Activated CD4-positive, alpha-beta T cell treated with anti-CD3 and anti-CD28 coated beads, Interleukin-2, amount 10 ng/mL, durations not matched to agents 7 days and 5 days (primary cell): ENCODE data around the gene KCTD16. TPM values are rescaled to one million over a fixed set of nuclear protein-coding genes. Genes with fewer than 3 reads are reported as not detected.

Source experiments
- CTCF ChIA-PET: fragments of 350-600 bp; sonication (Branson Sonifier 250); formaldehyde crosslinking; loops from one replicate; lab custom pipeline; 2021; ENCODE audit warnings: antibody characterized with exemption; lab: Charles Lee
- POLR2A ChIA-PET: fragments of 350-600 bp; sonication (Branson Sonifier 250); formaldehyde crosslinking; loops from one replicate; lab custom pipeline; 2021; ENCODE audit warnings: antibody characterized with exemption; lab: Charles Lee
- DNase-seq: peaks from one replicate; pipeline ENCODE4 v3.0.0-alpha.2; 2020
- H3K27ac Mint-ChIP-seq: one replicate; pipeline ENCODE4 v1.8.0; 2021; ENCODE audit warnings: mild to moderate bottlenecking, moderate library complexity, mixed read lengths
- H3K27me3 Mint-ChIP-seq: one replicate; pipeline ENCODE4 v1.8.0; 2021; ENCODE audit warnings: mixed read lengths
- H3K36me3 Mint-ChIP-seq: one replicate; pipeline ENCODE4 v1.8.0; 2021; ENCODE audit warnings: low read depth, mixed read lengths
- H3K4me1 Mint-ChIP-seq: one replicate; pipeline ENCODE4 v1.8.0; 2021; ENCODE audit warnings: mixed read lengths
- H3K4me3 Mint-ChIP-seq: one replicate; pipeline ENCODE4 v1.8.0; 2021; ENCODE audit warnings: mild to moderate bottlenecking, moderate library complexity, mixed read lengths
- H3K9me3 Mint-ChIP-seq: one replicate; pipeline ENCODE4 v1.8.0; 2021; ENCODE audit warnings: mixed read lengths
- total RNA-seq, 2 experiments: library from RNA; stranded (reverse); gene quantifications; one replicate each; pipeline ENCODE4 v1.2.3, GENCODE V29; 2021

Gene KCTD16
- total RNA-seq, 2 experiments from 2014 or later: 0.08 to 0.15 TPM

DNA sequence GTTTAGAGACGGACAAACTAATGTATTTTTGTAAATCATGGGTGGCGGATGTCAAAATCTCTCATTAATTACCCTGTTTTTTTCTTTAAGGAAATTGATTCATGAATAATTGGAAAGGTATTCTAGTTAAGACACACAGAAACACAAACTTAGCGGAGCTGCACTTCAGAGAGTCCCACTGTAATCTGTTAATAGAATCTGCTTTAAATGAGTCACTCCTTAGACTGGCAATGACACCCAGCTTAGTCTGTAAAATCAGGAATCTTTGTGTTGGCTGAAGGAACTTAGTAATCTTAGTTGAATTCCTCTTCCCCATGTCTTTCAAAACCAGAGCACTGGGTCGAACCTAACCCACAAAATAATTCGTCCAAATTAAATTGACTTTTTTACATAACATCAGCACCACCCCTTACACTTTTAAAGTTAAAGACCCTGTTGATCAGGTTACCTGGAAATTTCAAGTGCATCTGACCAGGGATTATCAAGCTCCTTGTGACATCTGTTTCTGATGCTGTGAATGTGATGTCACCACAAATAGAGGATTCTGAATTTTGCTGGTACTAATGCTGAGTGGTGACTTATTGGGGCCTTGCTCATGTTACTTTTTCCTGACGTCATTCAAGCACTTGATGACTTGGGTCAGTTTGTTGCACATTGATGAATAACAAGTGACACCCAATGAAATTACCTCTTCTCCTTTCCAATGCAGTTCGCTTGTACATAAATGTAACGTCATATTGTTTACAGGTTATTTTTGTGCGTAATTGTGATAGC, 313.6 kb downstream of the KCTD16 start:
- no peaks in the 10 kb centered on the region for H3K4me1 Mint-ChIP-seq
- POLR2A ChIA-PET: no interaction called here
- no peak overlapping the region for H3K27ac Mint-ChIP-seq
- H3K36me3 Mint-ChIP-seq: no peaks in the 10 kb centered on the region
- no peaks in the 10 kb centered on the region for H3K27me3 Mint-ChIP-seq
- no peak for DNase-seq
- CTCF ChIA-PET: no interaction called here
- H3K9me3 Mint-ChIP-seq: peaks cover 3% of the 10 kb centered on the region
- no peak overlapping the region for H3K4me3 Mint-ChIP-seq

DNA sequence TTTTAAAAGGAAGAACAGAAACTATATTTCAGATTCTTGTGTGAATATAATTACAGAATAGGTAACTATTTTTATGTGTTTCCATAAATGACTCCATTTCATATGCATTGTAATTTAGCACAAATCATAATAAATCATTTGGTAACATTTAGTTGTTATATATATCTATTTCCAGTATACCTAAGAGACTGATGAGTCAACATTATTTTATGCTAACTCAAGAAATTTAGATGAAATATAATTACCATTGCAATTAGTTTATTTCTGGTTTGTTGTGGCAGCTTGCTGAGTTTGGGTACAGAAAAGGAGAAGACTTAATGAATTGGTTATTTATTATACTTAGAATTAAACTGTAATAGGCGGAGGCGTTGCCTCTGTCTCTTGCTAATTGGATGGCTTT, 314.9 kb downstream of the KCTD16 start:
- CTCF ChIA-PET: no interaction called here
- POLR2A ChIA-PET: no interaction called here
- H3K27ac Mint-ChIP-seq: no peak overlapping the region
- H3K9me3 Mint-ChIP-seq: peaks cover 3% of the 10 kb centered on the region
- H3K36me3 Mint-ChIP-seq: no peaks in the 10 kb centered on the region
- no peak overlapping the region for H3K4me3 Mint-ChIP-seq
- H3K4me1 Mint-ChIP-seq: no peaks in the 10 kb centered on the region
- H3K27me3 Mint-ChIP-seq: no peaks in the 10 kb centered on the region
- DNase-seq: no peak

DNA sequence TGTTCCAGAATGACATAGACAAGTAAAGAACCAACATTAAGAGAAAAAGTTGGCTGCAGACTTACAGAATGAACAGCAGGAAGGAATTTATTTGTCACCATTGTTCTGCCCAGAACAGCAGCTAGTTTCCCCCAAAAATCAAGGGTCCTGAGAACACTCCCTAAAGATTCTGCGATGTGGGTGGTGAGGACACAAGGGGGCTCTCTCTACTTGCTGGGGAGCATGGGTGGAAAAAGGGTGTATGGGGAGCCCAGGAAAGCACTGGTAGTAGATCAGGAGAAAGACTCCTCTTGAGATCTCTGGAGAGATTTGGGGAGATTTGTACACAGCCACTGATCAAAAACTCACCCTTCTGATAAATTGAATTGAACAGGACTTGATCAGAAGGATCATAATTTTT, 316.5 kb downstream of the KCTD16 start:
- DNase-seq: no peak
- ChIA-PET POLR2A (no interaction called here), CTCF (no interaction called here)
- Mint-ChIP-seq H3K4me1 (no peaks in the 10 kb centered on the region), H3K27me3 (no peaks in the 10 kb centered on the region), H3K36me3 (no peaks in the 10 kb centered on the region), H3K27ac (no peak overlapping the region), H3K9me3 (peaks cover 3% of the 10 kb centered on the region), H3K4me3 (no peak overlapping the region)

DNA sequence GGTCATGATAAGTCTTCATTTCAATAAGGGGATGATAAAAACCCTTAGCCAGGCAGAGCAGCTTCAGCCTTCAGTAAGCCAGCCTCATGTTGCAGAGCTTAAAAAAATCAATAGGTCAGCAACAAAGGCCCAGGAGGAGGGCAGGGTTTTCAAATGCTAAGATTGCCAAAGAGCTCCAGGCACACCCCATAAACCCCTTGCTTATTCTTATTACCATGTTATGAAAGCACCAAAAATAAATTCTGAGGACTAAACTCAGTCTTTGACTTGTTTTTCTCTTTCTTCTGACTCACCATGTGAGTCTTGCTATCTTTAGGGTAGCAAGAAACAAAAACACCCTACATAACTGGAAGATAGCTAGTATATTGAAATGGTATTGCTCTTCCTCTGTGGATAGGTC, 317.1 kb downstream of the KCTD16 start:
- no peaks in the 10 kb centered on the region for H3K4me1 Mint-ChIP-seq
- CTCF ChIA-PET: no interaction called here
- H3K36me3 Mint-ChIP-seq: no peaks in the 10 kb centered on the region
- no peak for DNase-seq
- H3K9me3 Mint-ChIP-seq: peaks cover 5% of the 10 kb centered on the region
- no peak overlapping the region for H3K4me3 Mint-ChIP-seq
- POLR2A ChIA-PET: no interaction called here
- no peak overlapping the region for H3K27ac Mint-ChIP-seq
- no peaks in the 10 kb centered on the region for H3K27me3 Mint-ChIP-seq

DNA sequence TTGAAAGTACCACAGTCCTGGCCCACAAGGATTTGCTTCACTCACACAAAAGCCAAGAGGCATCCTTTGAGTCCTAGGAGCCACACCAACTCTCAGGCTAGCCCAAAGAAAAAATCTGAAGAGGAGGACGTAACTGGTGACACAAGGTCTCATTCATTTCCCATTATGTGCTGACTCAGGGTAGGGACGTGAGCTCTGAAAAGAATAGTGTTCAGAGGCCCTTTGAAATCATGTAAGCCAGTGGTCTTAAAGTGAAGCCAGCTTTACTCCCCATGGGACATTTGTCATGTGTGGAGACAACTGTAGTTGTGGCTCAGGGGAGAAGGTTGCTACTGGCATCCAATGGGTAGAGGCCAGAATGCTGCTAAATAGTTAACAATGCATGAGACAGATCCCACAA, 332.4 kb downstream of the KCTD16 start:
- H3K36me3 Mint-ChIP-seq: no peaks in the 10 kb centered on the region
- no peaks in the 10 kb centered on the region for H3K27me3 Mint-ChIP-seq
- no peak for DNase-seq
- H3K4me1 Mint-ChIP-seq: no peaks in the 10 kb centered on the region
- H3K9me3 Mint-ChIP-seq: no peaks in the 10 kb centered on the region
- no peak overlapping the region for H3K4me3 Mint-ChIP-seq
- CTCF ChIA-PET: no interaction called here
- POLR2A ChIA-PET: no interaction called here
- no peak overlapping the region for H3K27ac Mint-ChIP-seq

DNA sequence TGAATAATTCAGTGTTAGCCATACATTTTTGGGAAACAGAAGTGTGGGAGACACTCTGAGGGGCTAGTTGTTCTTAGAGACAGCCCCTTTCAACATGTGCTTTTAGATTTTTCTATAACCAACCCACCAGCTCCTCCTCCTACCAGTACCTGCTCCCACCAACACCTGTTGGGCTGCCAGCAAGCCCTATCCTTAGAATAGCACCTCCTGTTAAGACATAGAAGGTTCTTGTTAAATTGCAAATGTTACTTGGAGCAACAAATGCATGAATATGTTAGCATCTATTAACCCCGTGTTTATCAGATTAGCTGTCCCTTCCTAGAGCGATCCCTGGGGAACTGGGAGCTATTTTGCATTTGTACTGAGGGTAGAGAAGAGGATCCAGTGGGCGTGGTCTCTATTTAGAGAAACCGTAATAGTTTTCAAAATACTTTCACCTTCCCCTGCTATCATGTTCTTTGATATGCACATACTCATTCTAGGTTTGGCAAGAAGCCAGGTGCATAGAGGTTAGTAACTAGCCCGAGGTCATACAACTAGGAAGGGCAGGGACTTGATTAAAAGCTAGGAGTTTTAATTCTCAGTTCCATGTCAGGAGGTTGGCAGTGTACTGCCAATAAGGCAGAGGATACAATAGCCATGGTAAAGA, 334.4 kb downstream of the KCTD16 start:
- ChIA-PET CTCF (no interaction called here), POLR2A (no interaction called here)
- Mint-ChIP-seq H3K9me3 (no peaks in the 10 kb centered on the region), H3K4me1 (no peaks in the 10 kb centered on the region), H3K4me3 (no peak overlapping the region), H3K27ac (no peak overlapping the region), H3K36me3 (no peaks in the 10 kb centered on the region), H3K27me3 (no peaks in the 10 kb centered on the region)
- DNase-seq: no peak

DNA sequence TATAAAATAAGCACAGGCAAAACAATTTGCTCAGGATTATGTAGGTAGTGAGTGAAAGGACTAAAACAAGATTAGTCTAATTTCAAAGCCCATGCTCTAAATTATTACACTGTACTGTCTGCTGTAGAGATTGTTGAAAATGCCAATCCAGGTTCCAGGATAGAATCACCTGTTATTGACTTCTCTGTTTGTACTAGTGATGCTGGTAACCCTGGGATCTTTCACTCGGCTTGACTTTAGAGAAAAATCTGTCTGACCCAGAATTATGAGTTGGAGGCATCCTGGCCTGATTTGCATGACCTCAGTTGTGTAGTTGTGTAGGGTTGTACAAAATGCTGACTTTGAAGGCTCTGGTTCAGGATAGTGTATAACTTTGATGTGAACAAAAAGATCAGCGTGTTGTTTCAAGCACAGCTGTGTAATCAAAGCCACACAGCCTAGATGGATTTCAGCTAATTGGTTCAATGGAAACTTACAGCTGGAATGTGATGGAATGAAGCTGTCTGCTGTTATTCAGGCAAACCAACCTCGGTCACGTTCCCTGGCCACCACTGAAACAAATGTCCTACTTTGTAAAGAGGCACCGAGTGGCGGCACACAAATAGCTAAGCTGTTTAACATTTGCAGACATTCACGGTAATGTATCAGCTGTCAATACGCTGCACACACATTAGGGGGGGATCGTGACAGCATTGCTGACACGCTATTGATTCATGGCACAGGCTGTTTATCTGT, 340.3 kb downstream of the KCTD16 start:
- POLR2A ChIA-PET: no interaction called here
- Mint-ChIP-seq H3K4me1 (no peaks in the 10 kb centered on the region), H3K27me3 (no peaks in the 10 kb centered on the region), H3K27ac (no peak overlapping the region), H3K9me3 (peaks cover 4% of the 10 kb centered on the region), H3K36me3 (no peaks in the 10 kb centered on the region), H3K4me3 (no peak overlapping the region)
- DNase-seq: no peak
- CTCF ChIA-PET: no interaction called here

DNA sequence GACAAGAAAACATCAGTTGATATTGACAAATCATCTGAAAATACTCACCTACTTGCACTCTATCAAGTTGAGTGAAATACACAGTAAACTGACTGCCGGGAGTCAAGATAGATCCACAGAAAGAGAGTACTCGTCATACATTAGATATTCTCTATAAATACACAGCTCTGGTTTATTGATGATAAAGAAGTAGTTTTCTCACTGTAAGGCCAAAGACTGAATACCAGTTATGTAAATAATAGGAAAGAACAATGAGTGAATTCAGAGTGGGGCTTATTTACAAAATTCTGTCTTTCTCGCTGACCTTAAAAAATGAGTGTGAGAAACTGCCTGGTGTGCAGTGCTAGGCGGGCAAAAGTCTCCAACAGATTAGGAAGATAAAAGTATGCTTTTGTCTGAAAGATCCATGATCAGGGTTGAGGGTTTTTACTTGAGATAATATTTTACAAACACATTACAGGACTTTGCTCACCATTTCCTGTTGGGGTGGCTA, 341.0 kb downstream of the KCTD16 start:
- no peak overlapping the region for H3K27ac Mint-ChIP-seq
- H3K9me3 Mint-ChIP-seq: peaks cover 4% of the 10 kb centered on the region
- no peaks in the 10 kb centered on the region for H3K36me3 Mint-ChIP-seq
- ChIA-PET CTCF (no interaction called here), POLR2A (no interaction called here)
- H3K4me3 Mint-ChIP-seq: no peak overlapping the region
- DNase-seq: no peak
- H3K27me3 Mint-ChIP-seq: no peaks in the 10 kb centered on the region
- H3K4me1 Mint-ChIP-seq: no peaks in the 10 kb centered on the region

DNA sequence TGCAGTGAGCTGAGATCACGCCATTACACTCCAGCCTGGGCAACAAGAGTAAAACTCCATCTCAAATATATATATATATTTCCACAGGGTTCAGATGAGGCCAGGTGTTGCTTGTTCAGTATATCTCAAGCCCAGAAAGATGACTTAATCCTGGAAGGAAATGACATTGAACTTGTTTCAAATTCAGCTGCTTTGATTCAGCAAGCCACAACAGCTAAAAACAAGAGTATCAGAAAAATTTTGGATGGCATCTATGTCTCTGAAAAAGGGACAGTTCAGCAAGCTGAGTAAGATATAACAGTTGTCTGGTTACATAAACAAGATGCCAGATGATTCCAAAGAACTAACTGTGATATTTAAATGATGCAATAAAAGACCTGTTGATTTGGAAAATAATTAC, 352.0 kb downstream of the KCTD16 start:
- H3K36me3 Mint-ChIP-seq: no peaks in the 10 kb centered on the region

DNA sequence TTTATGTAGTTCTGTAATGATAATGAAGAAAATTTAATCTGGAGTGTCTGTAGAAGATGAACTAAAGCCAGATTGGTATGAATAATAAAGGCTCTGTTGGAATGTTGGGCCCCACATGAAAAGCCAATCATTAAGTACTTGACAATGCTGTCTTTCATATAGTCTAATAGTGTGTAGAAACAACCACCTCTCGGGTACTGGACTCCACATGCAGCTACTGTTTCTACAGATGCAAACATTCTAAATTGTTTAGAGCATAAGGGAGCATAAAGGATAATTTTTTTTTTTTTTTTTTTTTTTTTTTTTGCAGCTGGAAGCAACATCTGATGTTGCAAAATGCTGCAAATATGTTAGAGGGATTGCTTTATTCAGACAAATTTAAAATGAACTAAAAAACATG, 354.3 kb downstream of the KCTD16 start:
- H3K27me3 Mint-ChIP-seq: no peaks in the 10 kb centered on the region
- CTCF ChIA-PET: no interaction called here
- H3K27ac Mint-ChIP-seq: no peak overlapping the region
- H3K4me3 Mint-ChIP-seq: no peak overlapping the region
- POLR2A ChIA-PET: no interaction called here
- H3K4me1 Mint-ChIP-seq: no peaks in the 10 kb centered on the region
- H3K36me3 Mint-ChIP-seq: no peaks in the 10 kb centered on the region
- no peak for DNase-seq
- H3K9me3 Mint-ChIP-seq: no peaks in the 10 kb centered on the region

More for the DNA sequence above, 352.0 kb downstream of the KCTD16 start:
- Mint-ChIP-seq H3K4me1 (no peaks in the 10 kb centered on the region), H3K4me3 (no peak overlapping the region), H3K27ac (no peak overlapping the region), H3K9me3 (no peaks in the 10 kb centered on the region), H3K27me3 (no peaks in the 10 kb centered on the region)
- CTCF ChIA-PET: no interaction called here
- POLR2A ChIA-PET: no interaction called here
- no peak for DNase-seq

DNA sequence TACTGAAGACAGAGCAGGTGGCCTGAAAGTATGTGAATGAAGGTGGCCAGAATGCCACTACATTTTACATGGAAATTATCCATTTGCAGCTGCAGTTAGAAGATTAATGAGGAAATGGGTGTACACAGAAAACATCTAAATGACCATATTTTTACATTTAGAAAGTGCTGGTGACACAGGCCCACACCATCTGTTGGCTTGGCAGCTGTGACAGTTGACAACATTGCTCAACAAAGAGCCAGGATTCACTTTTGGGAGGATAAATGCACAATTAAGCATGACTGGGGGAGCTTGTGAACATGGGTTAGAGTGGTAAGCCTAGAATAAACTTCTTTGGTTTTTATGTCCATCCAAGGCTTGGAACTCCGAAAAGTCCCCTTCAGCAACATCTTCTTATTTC, 360.5 kb downstream of the KCTD16 start:
- no peaks in the 10 kb centered on the region for H3K4me1 Mint-ChIP-seq
- no peaks in the 10 kb centered on the region for H3K27me3 Mint-ChIP-seq
- peaks cover 6% of the 10 kb centered on the region for H3K9me3 Mint-ChIP-seq
- no peak overlapping the region for H3K27ac Mint-ChIP-seq
- no peak overlapping the region for H3K4me3 Mint-ChIP-seq
- H3K36me3 Mint-ChIP-seq: no peaks in the 10 kb centered on the region
- DNase-seq: no peak
- ChIA-PET CTCF (no interaction called here), POLR2A (no interaction called here)
